Measurements from ENCODE around the gene NRIP3. TPM values are rescaled to one million over a fixed set of nuclear protein-coding genes. Genes with fewer than 3 reads are reported as not detected.

Gene NRIP3
- 1 to 10 TPM in 3 of 4 donors, under 1 TPM in 1; 0.72 to 1.2 (median 1.1) TPM for polyA plus RNA-seq (ENCODE audit: insufficient read length in 4 of 4)

GRCh38 chr11:9003573-9004182 is at the start of gene NRIP3:
TSS of gene NRIP3 (minus strand) at chr11:9004001. CDS start at chr11:9003935, 66 bp downstream.
- peak in 3 of 4 donors; percentile 6 to 36 (median 34) for DNase-seq (ENCODE audit: low read depth in 4 of 4, low spot score in 3 of 4)

DNA sequence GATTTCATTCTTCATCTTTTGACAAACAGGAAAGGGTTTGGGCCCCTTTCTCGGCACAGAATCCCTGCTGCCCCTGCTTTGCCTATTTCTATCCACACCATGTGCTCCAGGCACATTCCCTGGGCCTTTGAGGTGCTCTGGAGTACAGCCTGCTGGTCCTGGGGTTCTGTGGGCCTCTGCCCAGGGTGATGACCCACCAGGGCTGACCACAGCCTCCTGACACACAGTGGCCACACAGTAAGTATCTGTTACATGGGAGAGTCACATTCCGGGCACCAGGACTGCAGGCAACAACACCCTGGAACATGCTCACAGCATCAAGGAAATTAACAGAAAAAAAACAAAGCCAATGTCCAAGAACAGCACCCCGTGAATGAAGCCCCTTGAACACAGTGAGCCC is 48.5 kb upstream of the NRIP3 start:
- DNase-seq (ENCODE audit: low read depth in 4 of 4, low spot score in 3 of 4) = no peak

GRCh38 chr11:9049959-9050358 is 46.2 kb upstream of the NRIP3 start:
- no peak for DNase-seq (ENCODE audit: low read depth in 4 of 4, low spot score in 3 of 4)

DNA sequence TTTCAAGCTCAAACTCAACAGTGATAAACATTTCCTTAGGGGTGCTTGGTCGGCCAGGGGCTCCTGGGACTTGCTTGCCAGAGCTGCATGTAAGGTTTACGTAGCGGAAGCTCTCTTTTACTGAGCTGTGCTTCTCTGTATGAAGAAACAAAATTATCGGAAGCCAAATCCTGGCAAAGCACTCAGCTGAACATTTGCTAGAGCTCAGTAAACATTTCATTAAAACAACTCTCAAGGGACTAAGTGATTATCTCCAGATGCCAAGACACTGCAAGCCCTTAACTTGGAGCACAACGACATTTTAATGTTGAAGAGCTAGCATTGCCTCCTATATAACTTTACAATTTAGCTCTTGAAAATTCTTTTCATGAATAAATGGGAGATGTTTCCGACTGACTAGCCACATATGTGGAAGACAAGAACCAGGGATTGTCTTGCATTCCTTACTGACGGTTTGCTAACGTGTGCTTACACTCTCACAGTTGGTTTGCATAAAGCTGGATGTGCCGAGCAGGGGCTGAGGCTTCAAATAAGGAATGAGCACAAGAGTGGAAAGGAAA is 44.2 kb upstream of the NRIP3 start:
- DNase-seq (ENCODE audit: low read depth in 4 of 4, low spot score in 3 of 4) = peak; percentile 40 to 65 (median 58)

DNA sequence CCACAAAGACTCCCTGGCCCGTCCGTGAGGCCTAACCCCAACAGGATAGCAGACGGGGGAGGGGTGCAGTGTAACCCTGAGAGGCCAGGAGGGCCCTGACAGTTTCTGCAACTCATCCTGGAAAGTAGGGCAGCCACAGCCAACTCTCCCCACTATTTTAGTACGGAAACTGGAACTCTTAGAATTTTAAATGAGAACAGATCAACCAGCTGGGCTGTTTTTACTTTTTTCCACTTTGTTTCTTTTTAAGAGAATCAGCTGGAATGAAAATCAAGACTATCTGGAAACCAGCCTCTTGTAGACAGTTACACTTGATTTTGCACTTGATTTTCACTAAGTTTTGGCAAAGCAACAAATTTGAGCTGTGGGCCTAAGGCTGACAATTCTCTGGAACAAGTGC is 42.7 kb upstream of the NRIP3 start:
- DNase-seq (ENCODE audit: low read depth in 4 of 4, low spot score in 3 of 4) = no peak

GRCh38 chr11:9042488-9042887 is 38.7 kb upstream of the NRIP3 start:
- no peak for DNase-seq (ENCODE audit: low read depth in 4 of 4, low spot score in 3 of 4)

DNA sequence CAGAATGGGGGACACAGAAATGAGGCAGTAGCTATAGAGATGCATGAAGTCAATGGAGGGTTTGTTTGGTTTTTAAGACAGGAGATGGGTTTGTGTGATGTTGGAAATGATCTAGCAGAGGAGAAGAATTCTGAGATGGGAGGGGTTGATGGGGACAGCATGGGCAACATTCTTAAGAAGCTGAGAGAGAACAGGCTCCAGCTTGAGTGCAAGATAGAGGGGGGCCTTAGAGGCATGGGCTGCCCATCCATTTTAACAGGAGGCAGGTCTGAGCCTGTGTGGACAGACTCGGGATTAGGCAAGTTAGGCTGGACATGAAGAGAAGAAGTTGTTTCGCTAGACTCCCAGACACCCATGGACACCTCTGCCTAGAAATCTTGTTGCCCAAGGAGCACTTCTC is 37.9 kb upstream of the NRIP3 start:
- DNase-seq (ENCODE audit: low read depth in 4 of 4, low spot score in 3 of 4) = no peak

GRCh38 chr11:9040410-9040809 is 36.6 kb upstream of the NRIP3 start:
- DNase-seq (ENCODE audit: low read depth in 4 of 4, low spot score in 3 of 4) = no peak

DNA sequence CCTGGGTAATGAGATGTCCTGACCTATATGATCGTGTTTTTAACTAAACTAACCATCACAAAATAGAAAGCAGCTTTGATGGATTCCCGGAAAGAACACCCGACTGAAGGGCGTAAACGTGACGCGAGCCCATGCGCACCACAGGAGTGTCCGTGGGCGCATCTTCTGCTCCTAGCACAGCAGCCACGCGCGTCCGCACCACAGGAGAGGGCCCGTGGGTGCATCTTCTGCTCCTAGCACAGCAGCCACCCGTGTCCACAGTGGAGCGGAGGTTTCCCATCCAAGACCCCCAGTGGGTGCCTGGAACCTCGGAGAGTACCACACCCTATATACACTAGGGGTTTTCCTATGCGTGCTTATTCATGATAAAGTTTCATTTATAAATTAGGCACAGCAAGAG is 36.1 kb upstream of the NRIP3 start:
- DNase-seq (ENCODE audit: low read depth in 4 of 4, low spot score in 3 of 4) = no peak

DNA sequence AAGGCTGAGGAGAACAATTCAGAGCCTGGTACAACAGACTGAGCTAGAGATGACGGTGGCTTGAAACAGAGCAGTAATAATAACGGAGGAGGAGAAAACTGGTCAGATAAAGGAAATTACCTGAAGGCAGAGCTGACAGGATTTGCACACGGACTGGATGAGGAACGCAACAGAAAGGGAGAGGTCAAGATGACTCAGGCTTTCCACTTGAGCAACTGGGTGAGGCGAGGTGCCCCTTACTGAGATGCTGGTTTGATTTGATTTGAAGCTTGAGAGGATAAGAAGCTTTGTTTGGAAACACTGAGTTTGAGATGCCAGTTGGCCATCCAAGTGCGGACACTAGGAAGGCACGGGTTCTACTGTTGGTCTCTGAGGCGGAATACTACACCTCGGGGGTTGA is 35.4 kb upstream of the NRIP3 start:
- DNase-seq (ENCODE audit: low read depth in 4 of 4, low spot score in 3 of 4) = no peak

DNA sequence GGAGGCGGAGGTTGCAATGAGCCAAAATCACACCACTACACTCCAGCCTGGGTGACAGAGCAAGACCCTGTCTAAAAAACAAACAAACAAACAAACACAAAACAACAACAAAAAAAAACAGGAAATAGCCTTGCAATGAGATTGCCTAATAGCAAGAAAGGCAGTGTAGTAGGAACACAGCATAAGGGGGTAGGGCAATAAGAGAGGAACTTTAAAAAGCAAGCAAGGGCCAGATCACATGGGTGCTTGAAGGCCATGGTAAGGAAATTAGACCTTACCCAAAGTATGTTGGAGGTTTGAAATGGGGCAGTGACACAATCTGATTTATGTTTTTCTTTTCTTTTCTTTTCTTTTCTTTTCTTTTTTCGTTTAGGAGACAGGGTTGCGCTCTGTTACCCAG is 34.7 kb upstream of the NRIP3 start:
- no peak for DNase-seq (ENCODE audit: low read depth in 4 of 4, low spot score in 3 of 4)

- DNase-seq (ENCODE audit: low read depth in 4 of 4, low spot score in 3 of 4) = no peak
These were observed 34.2 kb upstream of the NRIP3 start for GRCh38 chr11:9037963-9038362.

- DNase-seq (ENCODE audit: low read depth in 4 of 4, low spot score in 3 of 4) = no peak
These were observed 33.4 kb upstream of the NRIP3 start for GRCh38 chr11:9037046-9037780.

GRCh38 chr11:9030601-9031000 is 26.8 kb upstream of the NRIP3 start:
- no peak for DNase-seq (ENCODE audit: low read depth in 4 of 4, low spot score in 3 of 4)

GRCh38 chr11:9029422-9029821 is 25.6 kb upstream of the NRIP3 start:
- DNase-seq (ENCODE audit: low read depth in 4 of 4, low spot score in 3 of 4) = no peak

GRCh38 chr11:9028581-9028980 is 24.8 kb upstream of the NRIP3 start:
- DNase-seq (ENCODE audit: low read depth in 4 of 4, low spot score in 3 of 4) = no peak

- no peak for DNase-seq (ENCODE audit: low read depth in 4 of 4, low spot score in 3 of 4)
These were observed 21.5 kb upstream of the NRIP3 start for GRCh38 chr11:9025101-9025850.

GRCh38 chr11:9022961-9023680 is 19.3 kb upstream of the NRIP3 start:
- no peak for DNase-seq (ENCODE audit: low read depth in 4 of 4, low spot score in 3 of 4)

GRCh38 chr11:9020916-9021315 is 17.1 kb upstream of the NRIP3 start:
- DNase-seq (ENCODE audit: low read depth in 4 of 4, low spot score in 3 of 4) = no peak

DNA sequence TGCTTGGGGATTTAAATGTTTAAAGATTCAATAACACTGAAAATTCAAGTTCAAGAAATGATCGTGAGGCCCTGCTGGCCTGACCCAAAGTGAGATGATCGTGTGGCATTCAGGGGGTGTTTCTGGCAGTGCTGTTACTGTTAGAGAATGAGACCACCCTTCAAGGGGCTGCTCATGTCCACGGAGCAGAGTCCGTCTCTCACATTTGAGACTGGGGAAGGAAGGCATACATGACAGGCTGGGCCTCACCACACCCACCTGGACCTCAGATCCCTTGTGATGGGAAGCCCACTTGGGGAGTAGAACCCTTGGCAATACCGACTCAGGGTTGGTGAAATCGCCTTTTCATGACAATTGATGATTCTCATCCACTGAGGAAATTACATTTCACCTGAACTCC is 16.1 kb upstream of the NRIP3 start:
- no peak for DNase-seq (ENCODE audit: low read depth in 4 of 4, low spot score in 3 of 4)

GRCh38 chr11:9017773-9018172 is 14.0 kb upstream of the NRIP3 start:
- DNase-seq (ENCODE audit: low read depth in 4 of 4, low spot score in 3 of 4) = no peak

All from left renal pelvis (tissue), 4 donors.